Endodermal cell (in vitro differentiated cells): ENCODE measurements around the gene ME3. TPM values are rescaled to one million over a fixed set of nuclear protein-coding genes. Genes with fewer than 3 reads are reported as not detected.

Experiments used
- DNase-seq: peaks from one replicate; pipeline ENCODE4 v3.0.0-alpha.2; 2017
- H3K27ac ChIP-seq: 2 replicates; pipeline ENCODE4 v1.5.1; 2013; ENCODE audit warnings: mild to moderate bottlenecking, low read depth, low read length, moderate library complexity
- H3K27me3 ChIP-seq: 2 replicates; pipeline ENCODE4 v1.6.1; 2013; ENCODE audit warnings: mild to moderate bottlenecking, low read length, moderate library complexity; ENCODE audit not compliant: insufficient read depth, control insufficient read depth, poor library complexity, severe bottlenecking
- H3K36me3 ChIP-seq: 2 replicates; pipeline ENCODE4 v1.7.0; 2013; ENCODE audit warnings: mild to moderate bottlenecking, low read length, moderate library complexity; ENCODE audit not compliant: control insufficient read depth, insufficient read depth
- H3K4me1 ChIP-seq: one replicate; pipeline ENCODE4 v1.7.0; 2013; ENCODE audit warnings: low read length; ENCODE audit not compliant: control insufficient read depth, insufficient read depth
- H3K4me3 ChIP-seq: 2 replicates; pipeline ENCODE4 v1.5.1; 2013; ENCODE audit warnings: mild to moderate bottlenecking, low read length, moderate library complexity
- H3K9ac ChIP-seq: 2 replicates; pipeline ENCODE4 v1.6.1; 2013; ENCODE audit warnings: mild to moderate bottlenecking, low read length, moderate library complexity; ENCODE audit not compliant: poor library complexity, severe bottlenecking; ENCODE audit errors: extremely low read depth
- H3K9me3 ChIP-seq: 2 replicates; pipeline ENCODE4 v1.6.1; 2013; ENCODE audit warnings: mild to moderate bottlenecking, low read length, moderate library complexity; ENCODE audit not compliant: control insufficient read depth
- H3K27ac Mint-ChIP-seq: 2 replicates; pipeline ENCODE4 v1.8.0; 2020; ENCODE audit warnings: mixed read lengths
- H3K27me3 Mint-ChIP-seq: 2 replicates; pipeline ENCODE4 v1.8.0; 2021; ENCODE audit warnings: mild to moderate bottlenecking, mixed read lengths; ENCODE audit not compliant: insufficient read depth
- H3K36me3 Mint-ChIP-seq: 2 replicates; pipeline ENCODE4 v1.8.0; 2020; ENCODE audit warnings: low read depth, mixed read lengths
- H3K4me1 Mint-ChIP-seq: 2 replicates; pipeline ENCODE4 v1.8.0; 2020; ENCODE audit warnings: mixed read lengths
- H3K4me3 Mint-ChIP-seq: 2 replicates; pipeline ENCODE4 v1.8.0; 2020; ENCODE audit warnings: mild to moderate bottlenecking, moderate library complexity, mixed read lengths
- H3K9me3 Mint-ChIP-seq: 2 replicates; pipeline ENCODE4 v1.8.0; 2020; ENCODE audit warnings: mild to moderate bottlenecking, mixed read lengths
- WGBS, 2 experiments: methylation state at CpG; one replicate each; pipeline versions ENCODE4 v1.1.5 to v1.1.7; 2013; ENCODE audit warnings: missing lambda C conversion rate in 2 of 2, mixed read lengths in 1 of 2; ENCODE audit not compliant: insufficient coverage in 1 of 2, insufficient read length in 1 of 2; 5-methylcytosine and 5-hydroxymethylcytosine counted together
- total RNA-seq, 2 donors: library from RNA; stranded (reverse); fragmentation: NEBNext Ultra II Directional in 1 of 2; extraction: Animal tissue kit (Norgen Biotek cat#: 25700) in 1 of 2; gene quantifications; 2 replicates in 1 of 2; 3 replicates in 1 of 2; pipeline ENCODE4 v1.2.1, GENCODE V29; 2021
- TF ChIP-seq, protein P1 (sequence below): fragments of 200-600 bp; sonication (generic); conservative IDR thresholded peaks from 2 replicates; pipeline ENCODE4 v1.5.0; 2021; ENCODE audit warnings: antibody characterized with exemption, mild to moderate bottlenecking

ME3 gene
- total RNA-seq, 2 donors from 2014 or later: 1.2 to 1.3 TPM

- peaks cover 4% of the 10 kb centered on the region for H3K9me3 Mint-ChIP-seq
- Histone ChIP-seq H3K27ac (no peak overlapping the region), H3K9me3 (peaks cover 15% of the 10 kb centered on the region), H3K9ac (no peak overlapping the region), H3K4me1 (no peaks in the 10 kb centered on the region), H3K36me3 (peaks cover 20% of the 10 kb centered on the region), H3K27me3 (no peaks in the 10 kb centered on the region), H3K4me3 (no peak overlapping the region)
- TF ChIP-seq, protein P1, sequence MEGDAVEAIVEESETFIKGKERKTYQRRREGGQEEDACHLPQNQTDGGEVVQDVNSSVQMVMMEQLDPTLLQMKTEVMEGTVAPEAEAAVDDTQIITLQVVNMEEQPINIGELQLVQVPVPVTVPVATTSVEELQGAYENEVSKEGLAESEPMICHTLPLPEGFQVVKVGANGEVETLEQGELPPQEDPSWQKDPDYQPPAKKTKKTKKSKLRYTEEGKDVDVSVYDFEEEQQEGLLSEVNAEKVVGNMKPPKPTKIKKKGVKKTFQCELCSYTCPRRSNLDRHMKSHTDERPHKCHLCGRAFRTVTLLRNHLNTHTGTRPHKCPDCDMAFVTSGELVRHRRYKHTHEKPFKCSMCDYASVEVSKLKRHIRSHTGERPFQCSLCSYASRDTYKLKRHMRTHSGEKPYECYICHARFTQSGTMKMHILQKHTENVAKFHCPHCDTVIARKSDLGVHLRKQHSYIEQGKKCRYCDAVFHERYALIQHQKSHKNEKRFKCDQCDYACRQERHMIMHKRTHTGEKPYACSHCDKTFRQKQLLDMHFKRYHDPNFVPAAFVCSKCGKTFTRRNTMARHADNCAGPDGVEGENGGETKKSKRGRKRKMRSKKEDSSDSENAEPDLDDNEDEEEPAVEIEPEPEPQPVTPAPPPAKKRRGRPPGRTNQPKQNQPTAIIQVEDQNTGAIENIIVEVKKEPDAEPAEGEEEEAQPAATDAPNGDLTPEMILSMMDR: no peak
- DNase-seq: no peak
- no peaks in the 10 kb centered on the region for H3K27me3 Mint-ChIP-seq
- H3K4me1 Mint-ChIP-seq: peaks cover 21% of the 10 kb centered on the region
- no peak overlapping the region for H3K27ac Mint-ChIP-seq
- peaks cover 22% of the 10 kb centered on the region for H3K36me3 Mint-ChIP-seq
- H3K4me3 Mint-ChIP-seq: no peak overlapping the region
Observed at GRCh38 chr11:86478348-86478747, 194.1 kb downstream of the ME3 start.

DNA sequence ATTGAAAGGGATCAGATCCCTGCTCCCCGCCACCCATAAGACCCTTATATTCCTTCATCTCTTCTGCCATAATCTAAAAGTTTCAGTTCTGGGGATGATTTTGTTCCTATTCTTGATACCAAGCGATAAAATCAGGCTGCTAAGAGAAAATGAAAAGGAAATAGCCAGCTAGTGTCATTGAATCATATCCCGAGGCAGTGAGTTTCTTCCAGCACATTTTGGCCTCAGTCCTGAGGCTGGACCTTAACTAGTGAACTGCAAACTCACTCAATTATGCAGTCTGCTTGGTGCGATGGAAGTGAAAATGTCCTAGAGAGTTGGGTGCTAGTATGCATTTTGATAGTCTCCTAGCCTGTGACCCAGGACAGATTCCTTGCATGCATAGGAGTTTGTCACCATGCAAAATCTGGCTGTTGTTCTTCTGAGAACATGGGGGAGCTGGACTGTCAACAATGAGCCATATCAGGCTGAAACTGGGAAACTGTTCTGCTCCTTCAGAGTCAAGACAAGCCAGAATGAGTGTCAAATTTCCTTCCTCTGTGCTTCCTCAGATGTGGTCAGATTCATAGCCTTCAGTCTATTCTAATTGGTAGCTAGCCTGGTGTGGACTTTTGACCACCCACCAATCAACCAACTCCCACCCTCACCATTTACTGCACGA, 194.8 kb downstream of the ME3 start:
- no peak overlapping the region for H3K27ac Mint-ChIP-seq
- H3K27me3 ChIP-seq: no peaks in the 10 kb centered on the region
- H3K4me1 ChIP-seq: no peaks in the 10 kb centered on the region
- no peak overlapping the region for H3K4me3 Mint-ChIP-seq
- H3K4me1 Mint-ChIP-seq: peaks cover 21% of the 10 kb centered on the region
- no peak overlapping the region for H3K4me3 ChIP-seq
- 89 to 97% methylated on average over 3 to 4 of the region's 5 CpGs for WGBS, 2 experiments
- H3K9me3 Mint-ChIP-seq: peaks cover 4% of the 10 kb centered on the region
- H3K9me3 ChIP-seq: peaks cover 15% of the 10 kb centered on the region
- H3K27ac ChIP-seq: no peak overlapping the region
- TF ChIP-seq, protein P1: no peak
- H3K36me3 ChIP-seq: peaks cover 27% of the 10 kb centered on the region
- peaks cover 28% of the 10 kb centered on the region for H3K36me3 Mint-ChIP-seq
- no peaks in the 10 kb centered on the region for H3K27me3 Mint-ChIP-seq
- H3K9ac ChIP-seq: no peak overlapping the region
- no peak for DNase-seq

GRCh38 chr11:86476109-86476861, 196.1 kb downstream of the ME3 start:
- Mint-ChIP-seq H3K9me3 (peaks cover 4% of the 10 kb centered on the region), H3K4me3 (no peak overlapping the region), H3K27me3 (no peaks in the 10 kb centered on the region), H3K36me3 (peaks cover 37% of the 10 kb centered on the region), H3K27ac (no peak overlapping the region), H3K4me1 (peaks cover 21% of the 10 kb centered on the region)
- Histone ChIP-seq H3K9me3 (peaks cover 15% of the 10 kb centered on the region), H3K36me3 (peaks cover 29% of the 10 kb centered on the region), H3K9ac (no peak overlapping the region), H3K4me1 (no peaks in the 10 kb centered on the region), H3K4me3 (no peak overlapping the region), H3K27ac (no peak overlapping the region), H3K27me3 (no peaks in the 10 kb centered on the region)
- TF ChIP-seq, protein P1: no peak
- DNase-seq: no peak
- WGBS, 2 experiments: 87 to 92% methylated on average over 4 of the region's 6 CpGs
